Stimulated activated CD4-positive, alpha-beta T cell treated with anti-CD3 and anti-CD28 coated beads, Interleukin-4, amount 100 ng/mL, for 24 hours (primary cell): ENCODE data around the gene DOCK3.
"Not testable (repeated sequence)": the region's sequence is repeated elsewhere in the genome, so short reads cannot be mapped to it uniquely, and the experiment has no call there.

Experiments used
- DNase-seq: peaks from one replicate; pipeline ENCODE4 v3.0.0-alpha.2; 2020

Gene DOCK3

GRCh38 chr3:50811893-50812292, 137.2 kb downstream of the DOCK3 start:
- DNase-seq: no peak

GRCh38 chr3:50815844-50816243, 141.1 kb downstream of the DOCK3 start:
- no peak for DNase-seq

GRCh38 chr3:50816894-50817293, 142.2 kb downstream of the DOCK3 start:
- no peak for DNase-seq

GRCh38 chr3:50817756-50818529, 143.2 kb downstream of the DOCK3 start:
- DNase-seq: no peak

- DNase-seq: no peak
These were observed 145.2 kb downstream of the DOCK3 start for GRCh38 chr3:50819882-50820281.

GRCh38 chr3:50825841-50826240, 151.1 kb downstream of the DOCK3 start:
- no peak for DNase-seq

GRCh38 chr3:50830451-50830850, 155.7 kb downstream of the DOCK3 start:
- DNase-seq: no peak

- DNase-seq: not testable (repeated sequence)
These were observed 156.3 kb downstream of the DOCK3 start for GRCh38 chr3:50831009-50831408.

GRCh38 chr3:50840983-50841489, 166.3 kb downstream of the DOCK3 start:
- no peak for DNase-seq

GRCh38 chr3:50848308-50848707, 173.6 kb downstream of the DOCK3 start:
- DNase-seq: no peak

- no peak for DNase-seq
These were observed 176.1 kb downstream of the DOCK3 start for GRCh38 chr3:50850639-50851511.

- DNase-seq: no peak
These were observed 179.2 kb downstream of the DOCK3 start for GRCh38 chr3:50853936-50854335.

- no peak for DNase-seq
These were observed 187.5 kb downstream of the DOCK3 start for GRCh38 chr3:50862221-50862620.

GRCh38 chr3:50873376-50874157, 198.8 kb downstream of the DOCK3 start:
- DNase-seq: no peak

- DNase-seq: not testable (repeated sequence)
These were observed 200.1 kb downstream of the DOCK3 start for GRCh38 chr3:50874876-50875275.

GRCh38 chr3:50876947-50877346, 202.2 kb downstream of the DOCK3 start:
- DNase-seq: no peak

- DNase-seq: not testable (repeated sequence)
These were observed 208.0 kb downstream of the DOCK3 start for GRCh38 chr3:50882733-50883132.

GRCh38 chr3:50883755-50884154, 209.0 kb downstream of the DOCK3 start:
- no peak for DNase-seq

- no peak for DNase-seq
These were observed 210.5 kb downstream of the DOCK3 start for GRCh38 chr3:50885070-50885850.

GRCh38 chr3:50890688-50891344, 216.1 kb downstream of the DOCK3 start:
- no peak for DNase-seq

GRCh38 chr3:50901097-50901496, 226.4 kb downstream of the DOCK3 start:
- DNase-seq: not testable (repeated sequence)

- no peak for DNase-seq
These were observed 238.0 kb downstream of the DOCK3 start for GRCh38 chr3:50912746-50913145.
